Mucosa of rectum (tissue), 2 donors: ENCODE measurements around the gene PLEK.

ENCODE experiments used
- H3K27ac ChIP-seq, 2 donors: one replicate each; pipeline ENCODE4 v1.7.0; 2013; ENCODE audit warnings: inconsistent platforms in 2 of 2, low read depth in 2 of 2, low read length in 2 of 2
- H3K27me3 ChIP-seq, 2 donors: one replicate each; pipeline ENCODE4 v1.7.0; 2013; ENCODE audit warnings: low read length in 2 of 2; ENCODE audit not compliant: control insufficient read depth in 2 of 2, insufficient read depth in 2 of 2
- H3K36me3 ChIP-seq, 2 donors: one replicate each; pipeline ENCODE4 v1.7.0; 2013; ENCODE audit warnings: low read length in 2 of 2; ENCODE audit not compliant: control insufficient read depth in 2 of 2, insufficient read depth in 2 of 2
- H3K4me1 ChIP-seq, 2 donors: one replicate each; pipeline ENCODE4 v1.7.0; 2013; ENCODE audit warnings: low read length in 2 of 2, mild to moderate bottlenecking in 1 of 2; ENCODE audit not compliant: control insufficient read depth in 2 of 2, insufficient read depth in 2 of 2
- H3K4me3 ChIP-seq, 2 donors: one replicate each; pipeline ENCODE4 v1.7.0; 2013; ENCODE audit warnings: low read length in 2 of 2
- H3K9ac ChIP-seq, 2 donors: one replicate each; pipeline ENCODE4 v1.7.0; 2013; ENCODE audit warnings: low read length in 2 of 2, low read depth in 1 of 2, mild to moderate bottlenecking in 1 of 2
- H3K9me3 ChIP-seq, 2 donors: one replicate each; pipeline ENCODE4 v1.7.0; 2013; ENCODE audit warnings: low read length in 2 of 2; ENCODE audit not compliant: control insufficient read depth in 2 of 2
- donor health status: healthy.
- donor health status: Normal muscosa, but diverticular disease.

PLEK gene

GRCh38 chr2:68412127-68412819, 47.2 kb downstream of the PLEK start:
- H3K9me3 ChIP-seq, result no peaks in the 10 kb centered on the region
- H3K4me3 ChIP-seq, result peak overlapping the region in 1 of 2 donors; percentile 22
- no peaks in the 10 kb centered on the region for H3K36me3 ChIP-seq
- H3K9ac ChIP-seq, result no peak overlapping the region
- H3K27ac ChIP-seq, result peak overlapping the region in 1 of 2 donors; percentile 16
- H3K4me1 ChIP-seq, result no peaks in the 10 kb centered on the region
- H3K27me3 ChIP-seq, result no peaks in the 10 kb centered on the region

- no peaks in the 10 kb centered on the region for H3K4me1 ChIP-seq
- H3K36me3 ChIP-seq, result no peaks in the 10 kb centered on the region
- H3K9ac ChIP-seq, result no peak overlapping the region
- H3K27me3 ChIP-seq, result no peaks in the 10 kb centered on the region
- no peaks in the 10 kb centered on the region for H3K9me3 ChIP-seq
- no peak overlapping the region for H3K4me3 ChIP-seq
- H3K27ac ChIP-seq, result no peak overlapping the region
Measured at GRCh38 chr2:68413466-68413865, 48.4 kb downstream of the PLEK start.

- H3K4me3 ChIP-seq, result no peak overlapping the region
- no peaks in the 10 kb centered on the region for H3K4me1 ChIP-seq
- no peaks in the 10 kb centered on the region for H3K27me3 ChIP-seq
- H3K27ac ChIP-seq, result no peak overlapping the region
- H3K36me3 ChIP-seq, result no peaks in the 10 kb centered on the region
- no peaks in the 10 kb centered on the region for H3K9me3 ChIP-seq
- no peak overlapping the region for H3K9ac ChIP-seq
Measured at GRCh38 chr2:68414452-68414851, 49.4 kb downstream of the PLEK start.

- H3K4me3 ChIP-seq, result no peak overlapping the region
- H3K9me3 ChIP-seq, result no peaks in the 10 kb centered on the region
- H3K27ac ChIP-seq, result no peak overlapping the region
- no peaks in the 10 kb centered on the region for H3K4me1 ChIP-seq
- H3K9ac ChIP-seq, result no peak overlapping the region
- H3K36me3 ChIP-seq, result no peaks in the 10 kb centered on the region
- H3K27me3 ChIP-seq, result no peaks in the 10 kb centered on the region
Measured at GRCh38 chr2:68414876-68415275, 49.8 kb downstream of the PLEK start.

GRCh38 chr2:68415521-68415920, 50.4 kb downstream of the PLEK start:
- Histone ChIP-seq H3K4me1 (no peaks in the 10 kb centered on the region), H3K27ac (no peak overlapping the region), H3K27me3 (no peaks in the 10 kb centered on the region), H3K36me3 (no peaks in the 10 kb centered on the region), H3K4me3 (no peak overlapping the region), H3K9me3 (no peaks in the 10 kb centered on the region), H3K9ac (no peak overlapping the region)

GRCh38 chr2:68416081-68416675, 51.1 kb downstream of the PLEK start:
- H3K36me3 ChIP-seq, result no peaks in the 10 kb centered on the region
- H3K4me3 ChIP-seq, result no peak overlapping the region
- H3K9ac ChIP-seq, result no peak overlapping the region
- no peaks in the 10 kb centered on the region for H3K27me3 ChIP-seq
- no peak overlapping the region for H3K27ac ChIP-seq
- H3K9me3 ChIP-seq, result no peaks in the 10 kb centered on the region
- no peaks in the 10 kb centered on the region for H3K4me1 ChIP-seq

GRCh38 chr2:68417926-68418325, 52.8 kb downstream of the PLEK start:
- H3K27me3 ChIP-seq, result no peaks in the 10 kb centered on the region
- no peaks in the 10 kb centered on the region for H3K9me3 ChIP-seq
- no peak overlapping the region for H3K9ac ChIP-seq
- H3K27ac ChIP-seq, result no peak overlapping the region
- no peaks in the 10 kb centered on the region for H3K36me3 ChIP-seq
- H3K4me1 ChIP-seq, result no peaks in the 10 kb centered on the region
- no peak overlapping the region for H3K4me3 ChIP-seq

GRCh38 chr2:68418419-68418818, 53.3 kb downstream of the PLEK start:
- Histone ChIP-seq H3K9ac (no peak overlapping the region), H3K27ac (no peak overlapping the region), H3K4me3 (no peak overlapping the region), H3K4me1 (no peaks in the 10 kb centered on the region), H3K27me3 (no peaks in the 10 kb centered on the region), H3K36me3 (no peaks in the 10 kb centered on the region), H3K9me3 (no peaks in the 10 kb centered on the region)

GRCh38 chr2:68418855-68419254, 53.8 kb downstream of the PLEK start:
- no peaks in the 10 kb centered on the region for H3K4me1 ChIP-seq
- no peaks in the 10 kb centered on the region for H3K27me3 ChIP-seq
- H3K27ac ChIP-seq, result no peak overlapping the region
- no peaks in the 10 kb centered on the region for H3K36me3 ChIP-seq
- no peaks in the 10 kb centered on the region for H3K9me3 ChIP-seq
- H3K4me3 ChIP-seq, result no peak overlapping the region
- no peak overlapping the region for H3K9ac ChIP-seq

GRCh38 chr2:68420254-68420910, 55.3 kb downstream of the PLEK start:
- no peaks in the 10 kb centered on the region for H3K9me3 ChIP-seq
- no peak overlapping the region for H3K9ac ChIP-seq
- no peaks in the 10 kb centered on the region for H3K4me1 ChIP-seq
- no peak overlapping the region for H3K4me3 ChIP-seq
- no peak overlapping the region for H3K27ac ChIP-seq
- no peaks in the 10 kb centered on the region for H3K27me3 ChIP-seq
- no peaks in the 10 kb centered on the region for H3K36me3 ChIP-seq
